Measurements from ENCODE around the gene ITGB8. TPM values are rescaled to one million over a fixed set of nuclear protein-coding genes. Genes with fewer than 3 reads are reported as not detected.

The ITGB8 gene
- total RNA-seq: 100 to 1,000 TPM; 199 to 606 (median 388) TPM

GRCh38 chr7:20330239-20330927 is at the start of gene ITGB8:
ITGB8 (plus strand) TSS chr7:20330900; CDS start chr7:20331807, 907 bp downstream.
- no peaks in the 10 kb centered on the region for H3K9me3 ChIP-seq
- DNase-seq (ENCODE audit: low spot score in 2 of 2): peak; percentile 81 to 89
- H3K4me3 ChIP-seq: peak within 1 kb of the TSS; percentile 66 to 87 (median 85)
- TF ChIP-seq EP300 (IDR thresholded peaks at IDR 0.05) (peak; percentile 32 to 91), CTCF (IDR thresholded peaks at IDR 0.05) (peak in 1 of 5 experiments; percentile 7), POLR2A (IDR thresholded peaks at IDR 0.05) (peak; percentile 31 to 60)
- H3K4me1 ChIP-seq: peaks cover 0 to 15% (median 3%) of the 10 kb centered on the region in 4 donors
- 1 to 2% methylated on average over 29 to 32 of the region's 50 CpGs for WGBS, 2 donors
- H3K27me3 ChIP-seq: no peaks in the 10 kb centered on the region
- no peaks in the 10 kb centered on the region for H3K36me3 ChIP-seq
- H3K27ac ChIP-seq: peak within 1 kb of the TSS; percentile 92 to 98 (median 96)

- TF ChIP-seq EP300 (IDR thresholded peaks at IDR 0.05) (no peak), POLR2A (IDR thresholded peaks at IDR 0.05) (no peak), CTCF (IDR thresholded peaks at IDR 0.05) (no peak)
- Histone ChIP-seq H3K4me3 (no peak overlapping the region), H3K27me3 (no peaks in the 10 kb centered on the region), H3K36me3 (no peaks in the 10 kb centered on the region), H3K4me1 (no peaks in the 10 kb centered on the region), H3K9me3 (no peaks in the 10 kb centered on the region), H3K27ac (no peak overlapping the region)
- DNase-seq (ENCODE audit: low spot score in 2 of 2): no peak
- 86 to 93% methylated on average over 1 of the region's 1 CpG for WGBS, 2 donors
These were observed 47.7 kb upstream of the ITGB8 start for GRCh38 chr7:20282959-20283358.

GRCh38 chr7:20283385-20283784 is 47.3 kb upstream of the ITGB8 start:
- WGBS, 2 donors: 89 to 95% methylated on average over 2 of the region's 2 CpGs
- TF ChIP-seq POLR2A (IDR thresholded peaks at IDR 0.05) (no peak), CTCF (IDR thresholded peaks at IDR 0.05) (no peak), EP300 (IDR thresholded peaks at IDR 0.05) (no peak)

GRCh38 chr7:20284003-20284770 is 46.5 kb upstream of the ITGB8 start:
- 60% methylated on average over 3 of the region's 3 CpGs for WGBS, 2 donors

More at GRCh38 chr7:20283385-20283784, 47.3 kb upstream of the ITGB8 start:
- DNase-seq (ENCODE audit: low spot score in 2 of 2): no peak
- no peaks in the 10 kb centered on the region for H3K27me3 ChIP-seq
- no peaks in the 10 kb centered on the region for H3K9me3 ChIP-seq
- no peak overlapping the region for H3K27ac ChIP-seq
- no peaks in the 10 kb centered on the region for H3K4me1 ChIP-seq
- H3K36me3 ChIP-seq: no peaks in the 10 kb centered on the region
- H3K4me3 ChIP-seq: no peak overlapping the region

More at GRCh38 chr7:20284003-20284770, 46.5 kb upstream of the ITGB8 start:
- H3K4me1 ChIP-seq: no peaks in the 10 kb centered on the region
- no peak overlapping the region for H3K27ac ChIP-seq
- no peak for DNase-seq (ENCODE audit: low spot score in 2 of 2)
- no peaks in the 10 kb centered on the region for H3K36me3 ChIP-seq
- no peak overlapping the region for H3K4me3 ChIP-seq
- H3K27me3 ChIP-seq: no peaks in the 10 kb centered on the region
- no peak for TF ChIP-seq CTCF (IDR thresholded peaks at IDR 0.05)
- TF ChIP-seq EP300 (IDR thresholded peaks at IDR 0.05): no peak
- no peak for TF ChIP-seq POLR2A (IDR thresholded peaks at IDR 0.05)
- no peaks in the 10 kb centered on the region for H3K9me3 ChIP-seq

Data from tibial nerve (tissue), 4 donors.